ENCODE measurements around the gene DOCK1.

DOCK1 gene

GRCh38 chr10:127082651-127083050 is 177.4 kb downstream of the DOCK1 start:
- Histone ChIP-seq H3K9ac (ENCODE audit: low read depth, low read length, poor library complexity) (no peak overlapping the region), H3K27ac (replicated peaks; ENCODE audit: low read length) (no peak overlapping the region), H2BK12ac (ENCODE audit: low read length) (no peak overlapping the region), H3K9me3 (replicated peaks in 1 of 2; ENCODE audit: control insufficient read depth in 2 of 2, insufficient read depth in 1 of 2, low read depth in 1 of 2, low read length in 2 of 2) (peaks cover 0 to 3% of the 10 kb centered on the region in 2 donors), H3K23ac (ENCODE audit: low read depth, low read length, poor library complexity) (no peak overlapping the region), H2AFZ (ENCODE audit: low read length) (no peak overlapping the region), H4K8ac (ENCODE audit: low read depth, low read length) (no peak overlapping the region), H3K4ac (ENCODE audit: low read length) (no peak overlapping the region), H2AK5ac (ENCODE audit: low read depth, low read length) (no peak overlapping the region), H2BK120ac (ENCODE audit: low read depth, low read length) (no peak overlapping the region), H3K18ac (ENCODE audit: low read length) (no peak overlapping the region), H2BK5ac (ENCODE audit: low read length) (no peak overlapping the region), H4K91ac (ENCODE audit: low read depth, low read length, poor library complexity) (no peak overlapping the region), H3K36me3 (replicated peaks in 1 of 2; ENCODE audit: control insufficient read depth in 2 of 2, insufficient read depth in 2 of 2, low read length in 2 of 2) (peaks cover 2 to 54% of the 10 kb centered on the region in 2 donors), H3K4me1 (ENCODE audit: control insufficient read depth in 2 of 2, insufficient read depth in 1 of 2, low read depth in 1 of 2, low read length in 2 of 2) (peaks cover 0 to 1% of the 10 kb centered on the region in 2 donors), H2BK15ac (ENCODE audit: low read length) (no peak overlapping the region), H3K14ac (ENCODE audit: low read length) (no peak overlapping the region), H3K4me3 (ENCODE audit: low read length in 2 of 2) (no peak overlapping the region), H3K4me2 (ENCODE audit: insufficient read depth, low read length, poor library complexity, severe bottlenecking) (no peak overlapping the region), H3K79me1 (ENCODE audit: low read depth, low read length) (no peaks in the 10 kb centered on the region), H3K27me3 (ENCODE audit: control insufficient read depth in 3 of 3, insufficient read depth in 3 of 3, low read depth in 1 of 3, low read length in 3 of 3) (no peaks in the 10 kb centered on the region)
- no CpG with 5 or more reads among the region's 4 CpGs for WGBS, 2 donors (ENCODE audit: extremely low coverage in 2 of 2, insufficient read length in 2 of 2, insufficient replicate concordance in 1 of 2)
- DNase-seq (ENCODE audit: low spot score) = no peak

DNA sequence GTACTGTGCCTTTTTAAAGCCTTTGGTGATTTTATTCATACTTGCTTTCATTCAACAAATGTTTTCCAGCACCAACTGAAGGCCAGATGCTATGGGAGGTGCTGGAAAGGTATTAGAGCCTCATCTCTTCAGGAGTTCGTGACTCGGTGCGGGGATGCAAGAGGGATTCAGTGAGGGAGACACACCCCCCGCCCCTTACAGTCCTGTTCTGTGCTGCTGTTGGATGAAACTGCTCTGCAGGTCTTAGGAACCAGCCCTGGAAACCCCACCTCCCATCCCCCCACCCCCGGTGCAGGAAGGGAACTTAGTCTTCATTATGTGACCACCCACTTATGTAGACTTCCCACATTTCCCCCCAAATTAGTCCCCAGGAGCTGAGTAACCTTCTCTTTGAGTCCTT is 180.7 kb downstream of the DOCK1 start:
- Histone ChIP-seq H2BK5ac (ENCODE audit: low read length) (no peak overlapping the region), H2BK12ac (ENCODE audit: low read length) (no peak overlapping the region), H3K36me3 (replicated peaks in 1 of 2; ENCODE audit: control insufficient read depth in 2 of 2, insufficient read depth in 2 of 2, low read length in 2 of 2) (peaks cover 2 to 36% of the 10 kb centered on the region in 2 donors), H4K8ac (ENCODE audit: low read depth, low read length) (no peak overlapping the region), H3K23ac (ENCODE audit: low read depth, low read length, poor library complexity) (no peak overlapping the region), H3K4me2 (ENCODE audit: insufficient read depth, low read length, poor library complexity, severe bottlenecking) (no peak overlapping the region), H3K79me1 (ENCODE audit: low read depth, low read length) (no peaks in the 10 kb centered on the region), H3K9ac (ENCODE audit: low read depth, low read length, poor library complexity) (no peak overlapping the region), H2AFZ (ENCODE audit: low read length) (no peak overlapping the region), H2AK5ac (ENCODE audit: low read depth, low read length) (no peak overlapping the region), H3K27me3 (ENCODE audit: control insufficient read depth in 3 of 3, insufficient read depth in 3 of 3, low read depth in 1 of 3, low read length in 3 of 3) (no peaks in the 10 kb centered on the region), H3K14ac (ENCODE audit: low read length) (no peak overlapping the region), H3K4ac (ENCODE audit: low read length) (no peak overlapping the region), H4K91ac (ENCODE audit: low read depth, low read length, poor library complexity) (no peak overlapping the region), H3K9me3 (replicated peaks in 1 of 2; ENCODE audit: control insufficient read depth in 2 of 2, insufficient read depth in 1 of 2, low read depth in 1 of 2, low read length in 2 of 2) (peaks cover 0 to 8% of the 10 kb centered on the region in 2 donors), H2BK120ac (ENCODE audit: low read depth, low read length) (no peak overlapping the region), H3K27ac (replicated peaks; ENCODE audit: low read length) (no peak overlapping the region), H2BK15ac (ENCODE audit: low read length) (no peak overlapping the region), H3K18ac (ENCODE audit: low read length) (no peak overlapping the region), H3K4me3 (ENCODE audit: low read length in 2 of 2) (no peak overlapping the region), H3K4me1 (ENCODE audit: control insufficient read depth in 2 of 2, insufficient read depth in 1 of 2, low read depth in 1 of 2, low read length in 2 of 2) (peaks cover 0 to 4% of the 10 kb centered on the region in 2 donors)
- no peak for DNase-seq (ENCODE audit: low spot score)
- no CpG with 5 or more reads among the region's 5 CpGs for WGBS, 2 donors (ENCODE audit: extremely low coverage in 2 of 2, insufficient read length in 2 of 2, insufficient replicate concordance in 1 of 2)

GRCh38 chr10:127088908-127089307 is 183.7 kb downstream of the DOCK1 start:
- Histone ChIP-seq H3K14ac (ENCODE audit: low read length) (no peak overlapping the region), H2BK12ac (ENCODE audit: low read length) (no peak overlapping the region), H3K27ac (replicated peaks; ENCODE audit: low read length) (no peak overlapping the region), H4K91ac (ENCODE audit: low read depth, low read length, poor library complexity) (no peak overlapping the region), H4K8ac (ENCODE audit: low read depth, low read length) (no peak overlapping the region), H2BK15ac (ENCODE audit: low read length) (no peak overlapping the region), H3K4me2 (ENCODE audit: insufficient read depth, low read length, poor library complexity, severe bottlenecking) (no peak overlapping the region), H2BK5ac (ENCODE audit: low read length) (no peak overlapping the region), H3K9ac (ENCODE audit: low read depth, low read length, poor library complexity) (no peak overlapping the region), H3K23ac (ENCODE audit: low read depth, low read length, poor library complexity) (no peak overlapping the region), H2AK5ac (ENCODE audit: low read depth, low read length) (no peak overlapping the region), H3K9me3 (replicated peaks in 1 of 2; ENCODE audit: control insufficient read depth in 2 of 2, insufficient read depth in 1 of 2, low read depth in 1 of 2, low read length in 2 of 2) (peaks cover 0 to 4% of the 10 kb centered on the region in 2 donors), H3K4me3 (ENCODE audit: low read length in 2 of 2) (no peak overlapping the region), H2AFZ (ENCODE audit: low read length) (no peak overlapping the region), H2BK120ac (ENCODE audit: low read depth, low read length) (no peak overlapping the region), H3K4ac (ENCODE audit: low read length) (no peak overlapping the region), H3K18ac (ENCODE audit: low read length) (peak overlapping the region; percentile 56), H3K27me3 (ENCODE audit: control insufficient read depth in 3 of 3, insufficient read depth in 3 of 3, low read depth in 1 of 3, low read length in 3 of 3) (no peaks in the 10 kb centered on the region), H3K36me3 (replicated peaks in 1 of 2; ENCODE audit: control insufficient read depth in 2 of 2, insufficient read depth in 2 of 2, low read length in 2 of 2) (peaks cover under 1 to 27% of the 10 kb centered on the region in 2 donors), H3K79me1 (ENCODE audit: low read depth, low read length) (peaks cover 2% of the 10 kb centered on the region), H3K4me1 (ENCODE audit: control insufficient read depth in 2 of 2, insufficient read depth in 1 of 2, low read depth in 1 of 2, low read length in 2 of 2) (peaks cover 0 to 4% of the 10 kb centered on the region in 2 donors)
- DNase-seq (ENCODE audit: low spot score) = no peak
- no CpG with 5 or more reads among the region's 10 CpGs for WGBS, 2 donors (ENCODE audit: extremely low coverage in 2 of 2, insufficient read length in 2 of 2, insufficient replicate concordance in 1 of 2)

DNA sequence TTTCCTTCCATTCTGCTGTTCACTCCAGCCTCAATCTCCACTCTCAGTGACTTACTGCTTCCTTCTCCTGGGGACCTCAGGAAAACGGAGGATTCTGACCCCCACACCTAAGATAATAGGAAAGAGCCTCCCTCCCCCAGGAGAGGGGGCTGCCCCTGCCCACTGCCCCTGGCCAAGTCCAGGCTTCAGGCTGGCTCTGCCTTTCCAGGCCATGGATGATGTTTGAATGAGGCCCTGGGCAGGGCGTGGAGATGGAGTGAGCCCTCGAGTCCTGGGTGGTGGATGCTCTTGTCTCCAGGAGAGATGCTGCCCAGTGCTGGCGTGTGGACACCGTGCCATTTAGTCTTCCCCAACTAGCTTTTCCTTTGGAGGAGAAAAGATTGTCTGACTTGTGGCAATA is 184.2 kb downstream of the DOCK1 start:
- Histone ChIP-seq H3K36me3 (replicated peaks in 1 of 2; ENCODE audit: control insufficient read depth in 2 of 2, insufficient read depth in 2 of 2, low read length in 2 of 2) (peaks cover 3 to 27% of the 10 kb centered on the region in 2 donors), H3K9me3 (replicated peaks in 1 of 2; ENCODE audit: control insufficient read depth in 2 of 2, insufficient read depth in 1 of 2, low read depth in 1 of 2, low read length in 2 of 2) (peaks cover 0 to 4% of the 10 kb centered on the region in 2 donors), H3K23ac (ENCODE audit: low read depth, low read length, poor library complexity) (no peak overlapping the region), H2BK12ac (ENCODE audit: low read length) (no peak overlapping the region), H4K91ac (ENCODE audit: low read depth, low read length, poor library complexity) (no peak overlapping the region), H2BK120ac (ENCODE audit: low read depth, low read length) (no peak overlapping the region), H3K4me1 (ENCODE audit: control insufficient read depth in 2 of 2, insufficient read depth in 1 of 2, low read depth in 1 of 2, low read length in 2 of 2) (peaks cover 0 to 4% of the 10 kb centered on the region in 2 donors), H2AK5ac (ENCODE audit: low read depth, low read length) (no peak overlapping the region), H3K4me2 (ENCODE audit: insufficient read depth, low read length, poor library complexity, severe bottlenecking) (no peak overlapping the region), H2BK15ac (ENCODE audit: low read length) (no peak overlapping the region), H3K79me1 (ENCODE audit: low read depth, low read length) (peaks cover 2% of the 10 kb centered on the region), H3K4ac (ENCODE audit: low read length) (no peak overlapping the region), H3K18ac (ENCODE audit: low read length) (peak overlapping the region; percentile 32), H3K27me3 (ENCODE audit: control insufficient read depth in 3 of 3, insufficient read depth in 3 of 3, low read depth in 1 of 3, low read length in 3 of 3) (no peaks in the 10 kb centered on the region), H3K27ac (replicated peaks; ENCODE audit: low read length) (no peak overlapping the region), H2AFZ (ENCODE audit: low read length) (no peak overlapping the region), H3K9ac (ENCODE audit: low read depth, low read length, poor library complexity) (peak overlapping the region; percentile 52), H3K4me3 (ENCODE audit: low read length in 2 of 2) (no peak overlapping the region), H3K14ac (ENCODE audit: low read length) (no peak overlapping the region), H2BK5ac (ENCODE audit: low read length) (no peak overlapping the region), H4K8ac (ENCODE audit: low read depth, low read length) (no peak overlapping the region)
- no CpG with 5 or more reads among the region's 5 CpGs for WGBS, 2 donors (ENCODE audit: extremely low coverage in 2 of 2, insufficient read length in 2 of 2, insufficient replicate concordance in 1 of 2)
- DNase-seq (ENCODE audit: low spot score) = no peak

Data from neuronal stem cell (in vitro differentiated cells).